Islet of Langerhans (tissue), 1 donor: ENCODE results near the gene ZFAND5.

Source experiments
- FAIRE-seq: peaks from one replicate; lab custom pipeline; 2011; peaks lifted over from hg19 to GRCh38; lab: Jason Lieb, UNC

Gene ZFAND5, protein sequence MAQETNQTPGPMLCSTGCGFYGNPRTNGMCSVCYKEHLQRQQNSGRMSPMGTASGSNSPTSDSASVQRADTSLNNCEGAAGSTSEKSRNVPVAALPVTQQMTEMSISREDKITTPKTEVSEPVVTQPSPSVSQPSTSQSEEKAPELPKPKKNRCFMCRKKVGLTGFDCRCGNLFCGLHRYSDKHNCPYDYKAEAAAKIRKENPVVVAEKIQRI

DNA sequence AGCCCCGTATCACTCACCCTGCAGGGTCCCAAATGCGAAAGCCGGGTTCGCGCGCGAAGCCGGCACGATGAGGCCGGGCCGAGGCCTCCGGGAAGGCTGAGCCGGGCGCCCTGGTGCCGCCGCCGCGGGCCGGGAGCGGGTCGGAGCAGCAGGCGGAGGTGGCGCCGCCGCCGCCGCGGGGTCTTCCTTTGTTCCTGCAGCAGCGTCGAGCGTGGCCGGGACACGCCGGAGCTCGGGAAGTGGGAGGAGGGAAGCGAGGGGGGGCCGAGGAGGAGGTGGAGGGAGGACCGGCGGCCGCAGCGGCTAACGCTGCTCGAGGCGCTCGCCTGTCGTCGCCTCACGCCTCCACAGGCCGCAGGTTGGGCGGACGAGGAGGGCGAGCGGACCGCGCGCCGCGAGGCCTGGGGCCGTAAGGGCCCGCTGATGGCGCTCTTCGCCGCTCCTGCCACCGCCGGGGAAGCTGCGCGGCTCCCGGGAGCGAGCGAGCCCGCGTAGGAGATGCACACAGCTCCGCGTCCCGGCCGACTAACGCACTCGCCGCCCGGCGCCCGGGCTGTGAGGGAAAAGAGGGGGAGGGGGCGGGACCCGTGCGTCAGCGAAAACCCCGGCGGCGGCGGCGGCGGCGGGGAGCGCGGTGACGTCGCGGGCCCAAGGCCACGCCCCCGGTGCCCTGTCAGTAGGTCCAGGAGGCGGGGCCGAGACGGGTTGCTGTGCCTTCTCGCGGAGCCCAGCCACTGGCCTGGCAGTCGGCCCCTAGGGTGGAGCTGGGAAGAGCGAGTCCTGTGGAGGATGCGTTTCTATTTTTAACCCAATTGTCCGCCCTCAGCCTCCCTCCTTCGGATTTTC, at the start of gene ZFAND5:
Gene ZFAND5 (minus strand): TSS at position 530 of the 846 bp plus-strand sequence. CDS start 4,430 bp downstream, outside the sequence.
- FAIRE-seq = peak; percentile 88

DNA sequence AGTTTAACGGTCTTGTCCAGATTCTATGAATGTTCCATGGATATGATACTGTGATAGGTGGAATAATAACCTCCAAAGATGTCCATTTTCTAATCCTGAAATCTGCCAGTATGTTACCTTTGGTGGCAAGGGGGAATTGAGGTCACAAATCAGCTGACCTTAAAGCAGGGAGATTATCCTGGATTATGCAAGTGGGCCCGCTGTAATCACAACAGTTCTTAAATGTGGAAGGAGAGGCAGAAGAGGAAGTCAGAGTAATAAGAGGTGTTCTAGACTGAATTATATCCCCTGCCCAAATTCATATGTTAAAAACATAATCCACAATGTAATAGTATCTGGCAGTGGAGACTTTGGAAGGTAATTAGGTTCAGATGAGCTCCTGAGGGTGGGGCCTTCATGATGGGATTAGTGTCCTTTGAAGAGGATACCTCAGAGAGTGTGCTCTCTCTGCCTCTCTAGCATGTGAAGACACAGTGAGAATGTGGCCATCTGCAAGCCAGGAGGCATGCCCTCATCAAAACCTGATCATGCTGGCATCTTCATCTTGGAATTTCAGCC, 47.6 kb upstream of the ZFAND5 start:
- no peak for FAIRE-seq

DNA sequence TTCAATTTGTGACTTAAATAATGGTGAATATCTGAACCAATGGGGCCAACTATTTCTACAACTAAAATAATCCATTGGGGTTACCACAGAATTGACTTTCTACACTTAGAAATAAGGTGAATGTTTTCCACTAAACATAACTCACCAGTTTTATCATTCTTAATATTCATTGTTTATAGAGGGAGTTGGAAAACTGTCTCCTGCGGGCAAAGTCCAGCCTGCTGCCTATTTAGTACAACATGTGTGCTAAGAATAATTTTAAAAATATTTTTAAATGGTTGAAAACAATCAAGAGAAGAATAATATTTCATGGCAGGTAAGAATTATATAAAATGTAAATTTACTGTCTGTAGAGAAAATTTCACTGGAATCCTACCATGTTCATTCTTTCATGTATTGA, 45.2 kb upstream of the ZFAND5 start:
- peak; percentile 17 for FAIRE-seq

DNA sequence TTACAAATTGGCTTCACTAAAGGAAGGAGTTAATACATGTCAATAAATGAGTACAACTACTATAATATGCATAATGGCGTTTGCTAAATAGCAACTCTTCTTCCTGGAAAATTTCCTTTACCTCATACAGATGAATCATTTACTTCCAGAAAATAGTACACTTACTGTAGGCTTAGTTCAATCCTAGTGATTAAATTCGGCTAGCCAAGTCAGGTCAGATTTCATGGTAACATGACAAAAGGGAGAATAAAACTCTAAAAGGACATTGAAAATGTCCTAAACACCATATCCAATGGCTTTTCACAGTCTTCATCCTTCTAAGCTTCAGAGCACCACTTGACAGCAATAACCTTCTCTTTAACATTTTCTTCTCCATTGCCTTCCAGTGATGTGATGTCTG, 42.1 kb upstream of the ZFAND5 start:
- FAIRE-seq = peak; percentile 33

DNA sequence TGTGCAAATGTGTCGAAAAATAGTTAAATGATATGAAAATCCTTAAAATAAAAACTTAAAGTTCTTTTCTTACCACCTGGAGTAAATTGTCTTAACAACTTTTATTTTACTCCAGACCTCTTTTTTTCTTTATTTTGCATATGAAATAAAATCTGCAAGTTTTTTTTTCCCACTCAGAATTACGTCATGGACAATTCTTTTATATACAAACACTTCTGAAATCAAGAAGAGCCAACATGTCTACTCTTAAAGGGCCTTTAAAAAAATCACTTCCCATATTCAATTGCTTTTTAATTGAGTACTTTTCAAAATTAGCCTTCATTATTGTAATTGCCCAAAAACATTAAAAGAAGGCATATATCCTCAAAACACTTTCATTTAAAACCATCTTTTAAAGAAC, 37.7 kb upstream of the ZFAND5 start:
- no peak for FAIRE-seq

DNA sequence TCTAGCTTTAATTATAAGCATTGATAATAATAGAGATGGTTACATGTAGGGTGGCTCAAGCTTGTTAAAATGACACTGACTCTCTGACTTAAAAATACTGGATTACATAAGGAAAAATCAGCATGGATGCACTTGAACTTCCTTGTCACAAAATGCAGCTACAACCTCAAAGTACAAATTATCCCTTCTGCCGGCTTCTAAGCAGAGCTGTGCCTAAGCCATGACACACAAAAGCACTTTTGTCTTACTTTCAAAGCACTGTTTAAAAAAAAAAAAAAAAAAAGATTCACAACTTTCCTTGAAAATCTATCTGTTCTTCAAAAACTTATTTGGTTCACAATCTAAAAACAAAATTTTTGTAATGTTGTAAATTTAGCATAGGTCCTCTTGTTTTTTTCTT, 36.4 kb upstream of the ZFAND5 start:
- FAIRE-seq = no peak

DNA sequence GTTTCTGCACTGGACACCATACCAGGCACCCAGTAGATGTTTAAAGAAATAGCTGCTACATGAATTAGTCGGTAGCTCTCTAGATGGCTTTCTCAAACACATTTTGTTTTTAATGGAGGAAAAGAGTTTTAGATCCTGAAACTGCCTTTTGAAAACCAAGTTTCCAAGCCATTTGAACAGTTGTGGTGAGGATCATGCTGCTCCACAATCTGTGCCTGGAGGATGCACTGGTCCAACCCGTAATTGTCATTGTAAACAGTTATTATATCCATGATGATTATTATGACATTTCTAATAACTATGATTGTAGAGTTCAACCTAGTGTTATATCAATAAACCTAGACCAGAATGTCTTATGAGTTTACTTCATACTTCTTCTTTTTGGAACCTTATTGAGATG, 35.9 kb upstream of the ZFAND5 start:
- no peak for FAIRE-seq

DNA sequence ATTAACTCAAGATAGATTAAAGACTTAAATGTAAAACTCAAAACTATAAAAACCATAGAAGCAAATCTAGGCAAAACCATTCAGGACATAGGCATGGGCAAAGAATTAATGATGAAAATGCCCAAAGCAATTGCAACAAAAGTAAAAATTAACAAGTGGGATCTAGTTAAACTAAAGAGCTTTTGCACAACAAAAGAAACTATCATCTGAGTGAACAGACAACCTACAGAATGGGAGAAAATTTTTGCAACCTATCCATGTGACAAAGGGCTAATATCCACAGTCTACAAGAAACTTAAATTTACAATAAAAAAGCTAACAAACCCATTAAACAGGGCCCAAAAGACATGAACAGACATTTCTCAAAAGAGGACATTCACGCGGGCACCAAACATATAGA, 34.4 kb upstream of the ZFAND5 start:
- no peak for FAIRE-seq

DNA sequence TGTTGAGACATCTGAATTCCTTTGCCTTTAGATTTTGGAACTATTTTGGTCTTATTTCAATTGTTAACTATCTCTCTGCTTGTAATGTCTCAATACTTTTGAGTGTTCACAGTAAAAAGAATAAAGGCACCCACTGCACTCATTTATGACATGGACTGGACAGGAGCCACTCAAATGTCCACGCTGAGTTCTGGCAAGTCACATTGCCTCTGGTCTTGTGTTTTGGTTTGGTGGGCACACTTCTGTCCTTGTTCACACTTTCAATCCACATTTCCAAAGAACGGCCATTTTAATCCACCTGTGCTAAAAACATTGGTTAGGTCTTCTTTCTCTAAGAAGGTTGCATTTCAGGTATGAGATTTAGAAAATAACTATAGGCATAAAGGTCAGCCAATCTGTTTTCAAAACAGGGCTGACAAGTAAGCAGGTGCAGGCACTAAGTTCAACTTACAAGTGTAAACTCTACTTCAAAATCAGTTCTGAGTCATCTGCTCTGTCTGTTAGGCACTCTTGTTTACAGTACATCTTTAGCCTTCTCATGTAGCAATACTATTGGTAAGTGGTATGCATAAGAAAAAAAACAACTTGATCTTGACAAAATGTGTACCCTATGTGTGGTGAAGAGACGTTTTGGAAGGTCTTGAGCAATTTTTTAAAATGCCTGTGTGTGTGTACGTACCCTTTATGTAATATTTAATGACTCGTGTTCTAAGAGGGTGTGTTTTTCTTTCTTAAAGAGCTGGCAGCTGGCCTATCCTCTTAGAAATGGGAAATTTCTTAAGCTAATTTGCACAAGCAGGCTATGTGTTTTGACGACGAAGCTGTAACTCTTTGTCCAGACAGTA, 31.5 kb upstream of the ZFAND5 start:
- FAIRE-seq = no peak

DNA sequence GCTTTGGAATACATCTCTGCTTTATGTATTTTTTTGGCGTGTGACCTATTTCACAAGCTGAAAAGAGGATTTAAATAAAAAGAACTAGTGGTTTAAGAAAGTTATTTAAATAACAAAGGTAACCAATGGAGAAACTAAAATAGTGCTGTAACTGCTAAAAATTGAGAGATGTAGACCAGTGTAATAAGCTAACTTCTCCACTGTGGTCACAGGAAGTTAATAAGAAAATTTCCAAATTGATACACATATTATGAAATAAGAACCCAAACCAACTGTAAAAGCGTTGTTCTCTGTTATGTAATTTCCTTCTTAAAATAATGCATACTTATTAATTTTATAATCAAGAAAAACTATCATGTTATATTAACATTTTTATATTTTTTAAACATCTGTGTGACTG, 29.1 kb upstream of the ZFAND5 start:
- peak; percentile 68 for FAIRE-seq

DNA sequence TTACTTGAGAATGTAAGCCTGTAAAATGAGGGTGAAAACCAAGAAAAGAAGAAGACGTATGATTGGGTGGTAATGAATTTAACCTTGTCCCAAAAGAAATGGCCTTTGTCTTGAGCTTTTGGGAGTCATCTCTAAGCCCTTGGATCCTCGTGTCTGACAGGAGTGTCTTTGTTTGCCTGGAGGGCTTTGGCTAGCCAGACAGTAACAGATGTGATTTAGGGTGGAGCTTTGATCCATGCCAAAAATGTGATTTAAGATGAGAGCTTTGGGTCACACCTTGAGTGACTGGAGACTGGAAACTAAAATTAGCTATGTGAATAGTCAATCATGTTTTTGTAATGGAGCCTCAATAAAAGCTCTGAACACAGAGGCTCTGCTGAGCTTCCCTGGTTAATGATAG, 25.9 kb upstream of the ZFAND5 start:
- no peak for FAIRE-seq

DNA sequence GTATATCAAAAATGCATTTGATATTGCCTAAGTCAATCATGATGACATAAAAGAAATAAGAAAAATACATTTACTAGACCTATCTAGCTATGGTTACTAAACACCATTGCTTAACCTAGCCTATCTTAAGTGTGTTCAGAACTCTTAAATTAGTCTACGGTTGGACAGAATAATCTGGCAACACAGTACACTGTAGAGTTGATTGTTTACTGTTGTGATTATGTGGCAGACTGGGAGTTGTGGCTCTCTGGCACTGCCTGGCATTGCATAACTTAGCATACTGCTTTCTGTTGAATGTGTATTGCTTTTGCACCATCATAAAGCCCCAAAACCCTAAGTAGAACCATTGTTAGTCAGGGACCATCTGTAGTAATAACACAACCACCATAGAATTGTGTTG, 21.2 kb upstream of the ZFAND5 start:
- FAIRE-seq = no peak

DNA sequence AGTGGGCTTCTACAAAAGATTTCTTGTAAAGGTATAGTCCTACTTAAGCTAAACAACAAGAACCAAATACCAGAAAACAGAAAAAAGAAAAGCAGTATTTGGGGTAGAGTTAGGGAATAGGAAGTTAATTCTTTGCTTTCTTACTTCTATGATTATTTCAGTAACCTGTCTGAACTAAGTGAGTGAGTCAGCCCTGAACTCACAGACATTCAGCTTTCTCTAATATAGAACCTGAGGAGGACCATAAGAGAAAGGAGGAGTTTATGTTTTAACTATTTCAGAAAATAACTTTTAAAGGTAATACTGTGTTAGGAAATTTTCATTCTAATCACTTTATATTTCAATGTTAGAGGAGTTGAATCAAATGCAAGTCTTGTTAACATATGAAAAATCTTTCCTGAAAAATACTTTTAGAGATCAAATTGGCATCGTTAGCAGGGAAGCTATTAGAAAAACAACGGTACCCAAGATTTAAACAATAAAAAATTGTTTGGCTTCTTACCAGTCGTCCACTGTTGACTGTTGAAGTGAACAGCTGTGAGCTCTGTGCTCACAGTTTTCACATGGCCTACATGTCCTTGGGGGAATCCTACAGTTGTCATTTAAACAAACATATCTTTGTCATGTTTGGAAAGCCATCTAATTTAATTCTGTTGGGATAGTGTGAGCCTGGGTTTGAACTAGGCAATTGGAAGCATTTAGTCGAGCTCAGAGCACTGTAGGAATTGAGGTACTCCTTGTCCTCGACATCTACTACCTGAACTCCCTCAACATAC, 19.9 kb upstream of the ZFAND5 start:
- FAIRE-seq = peak; percentile 33

DNA sequence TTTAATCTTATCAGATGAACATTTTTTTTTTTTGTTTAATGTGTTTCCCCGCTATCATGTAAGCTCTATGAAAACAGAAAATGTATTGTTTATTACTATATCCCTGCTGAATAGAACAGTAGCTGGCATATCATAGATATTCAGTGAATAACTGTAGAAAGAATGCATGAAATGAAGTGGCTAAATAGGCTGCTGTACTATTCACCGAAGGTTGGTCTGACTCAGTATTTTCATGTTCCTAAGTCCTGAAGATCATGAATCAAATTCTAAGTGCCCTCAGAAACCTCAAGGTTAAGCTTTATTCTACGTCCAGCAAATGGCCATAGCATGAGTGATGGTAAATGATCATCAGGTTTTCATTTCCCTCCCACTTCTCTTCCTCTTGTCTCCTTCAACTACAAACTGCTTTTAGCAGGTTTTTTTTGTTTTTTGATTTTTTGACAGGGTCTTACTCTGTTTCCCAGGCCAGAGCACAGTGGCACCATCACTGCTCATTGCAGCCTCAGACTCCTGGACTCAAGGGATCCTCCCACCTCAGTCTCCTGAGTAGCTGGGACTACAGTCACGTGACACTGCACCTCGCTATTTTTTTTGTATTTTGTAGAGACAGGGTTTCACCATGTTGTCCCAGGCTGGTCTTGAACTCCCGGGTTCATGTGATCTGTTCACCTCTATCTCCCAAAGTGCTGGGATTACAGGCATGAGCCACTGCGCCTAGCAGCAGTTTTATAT, 19.1 kb upstream of the ZFAND5 start:
- no peak for FAIRE-seq

DNA sequence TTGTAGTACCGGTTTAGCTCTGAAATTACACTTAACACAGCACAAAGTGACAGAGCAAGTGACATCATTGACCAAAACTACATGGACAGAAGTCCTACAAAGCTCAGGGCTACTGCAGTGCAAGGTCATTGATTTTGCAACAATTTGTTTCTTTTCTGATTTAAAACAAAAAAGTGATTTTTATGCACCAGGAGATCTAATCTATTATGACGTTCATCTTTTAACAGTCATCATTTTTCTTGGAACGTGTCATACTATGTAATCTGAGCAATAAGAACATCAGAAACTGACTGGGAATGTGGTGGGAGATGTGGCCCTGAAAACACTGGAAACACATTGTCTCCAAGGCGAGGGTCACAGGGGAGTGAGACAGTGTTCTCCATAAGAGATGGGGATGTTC, 17.4 kb upstream of the ZFAND5 start:
- no peak for FAIRE-seq

DNA sequence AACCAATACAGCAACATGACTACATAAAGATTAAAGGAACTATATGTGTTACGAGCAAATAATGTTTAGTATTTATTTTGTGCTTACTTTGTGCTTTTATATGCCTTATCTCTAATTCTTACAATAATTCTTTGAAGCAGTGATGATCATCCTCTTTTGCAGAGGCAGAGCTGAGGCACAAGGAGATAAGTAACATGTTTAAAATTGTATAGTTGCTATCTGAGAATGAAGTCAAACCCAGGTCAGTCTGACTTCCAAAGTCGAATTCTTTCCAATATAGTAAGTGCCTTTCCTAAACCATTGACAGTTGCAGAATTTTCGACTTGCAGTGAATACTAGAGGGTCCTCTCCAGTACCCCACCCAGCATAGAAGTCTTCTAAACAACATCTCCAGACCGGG, 12.0 kb upstream of the ZFAND5 start:
- FAIRE-seq = no peak

DNA sequence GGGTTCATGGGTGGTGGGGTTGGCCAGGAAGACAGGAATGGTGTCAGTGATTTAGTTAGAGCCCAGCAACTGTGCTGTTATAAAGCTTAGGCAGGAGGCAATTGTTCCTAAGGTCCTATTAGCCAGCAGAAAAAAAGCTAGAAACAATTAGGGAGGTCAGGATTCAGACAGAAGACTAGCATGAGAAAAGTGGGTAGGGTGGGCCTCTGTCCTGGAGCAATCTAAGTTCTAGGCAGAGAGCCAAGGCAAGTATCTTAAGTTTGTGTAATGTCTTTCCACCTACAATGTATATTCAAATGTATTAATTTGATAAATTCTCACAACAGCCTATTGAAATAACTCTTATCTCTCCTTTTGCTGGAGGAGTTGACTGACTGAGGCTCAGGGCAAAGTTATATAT, 6.1 kb upstream of the ZFAND5 start:
- no peak for FAIRE-seq

DNA sequence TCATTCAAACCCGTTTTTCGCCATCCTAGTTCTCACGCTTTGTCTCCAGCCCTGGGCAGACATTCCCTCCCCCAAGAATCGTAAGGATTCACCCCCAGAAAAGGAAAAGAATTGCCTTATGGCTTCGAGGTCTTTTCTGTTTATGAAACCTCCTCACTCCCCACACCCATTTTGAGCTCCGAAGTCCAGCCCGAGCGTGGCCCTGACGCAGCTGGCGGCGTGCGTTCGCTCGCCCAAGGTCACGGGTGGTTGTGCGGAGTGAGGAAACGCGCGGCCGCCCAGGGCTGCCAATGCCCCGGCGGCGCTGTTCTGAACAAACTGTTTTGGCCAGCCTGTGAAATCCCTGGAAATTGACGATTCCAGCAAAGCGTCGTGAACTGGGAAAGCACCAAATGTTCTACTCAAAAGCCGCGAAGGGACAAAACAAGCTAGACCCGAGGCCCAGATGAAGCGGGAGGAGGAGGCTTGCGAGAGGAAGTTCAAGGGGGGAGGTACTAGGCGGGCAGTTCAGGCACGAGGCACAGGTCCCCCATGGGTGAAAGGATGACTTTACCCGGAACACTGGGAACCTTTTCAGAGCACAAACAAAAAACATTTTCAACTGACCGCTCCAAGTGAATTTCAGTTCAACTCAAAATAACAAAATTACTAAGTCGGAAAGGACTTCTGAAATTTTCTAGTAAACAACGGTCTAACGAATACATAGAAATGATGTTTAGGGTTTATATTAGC, 683 bp upstream of the ZFAND5 start:
- peak; percentile 45 for FAIRE-seq

DNA sequence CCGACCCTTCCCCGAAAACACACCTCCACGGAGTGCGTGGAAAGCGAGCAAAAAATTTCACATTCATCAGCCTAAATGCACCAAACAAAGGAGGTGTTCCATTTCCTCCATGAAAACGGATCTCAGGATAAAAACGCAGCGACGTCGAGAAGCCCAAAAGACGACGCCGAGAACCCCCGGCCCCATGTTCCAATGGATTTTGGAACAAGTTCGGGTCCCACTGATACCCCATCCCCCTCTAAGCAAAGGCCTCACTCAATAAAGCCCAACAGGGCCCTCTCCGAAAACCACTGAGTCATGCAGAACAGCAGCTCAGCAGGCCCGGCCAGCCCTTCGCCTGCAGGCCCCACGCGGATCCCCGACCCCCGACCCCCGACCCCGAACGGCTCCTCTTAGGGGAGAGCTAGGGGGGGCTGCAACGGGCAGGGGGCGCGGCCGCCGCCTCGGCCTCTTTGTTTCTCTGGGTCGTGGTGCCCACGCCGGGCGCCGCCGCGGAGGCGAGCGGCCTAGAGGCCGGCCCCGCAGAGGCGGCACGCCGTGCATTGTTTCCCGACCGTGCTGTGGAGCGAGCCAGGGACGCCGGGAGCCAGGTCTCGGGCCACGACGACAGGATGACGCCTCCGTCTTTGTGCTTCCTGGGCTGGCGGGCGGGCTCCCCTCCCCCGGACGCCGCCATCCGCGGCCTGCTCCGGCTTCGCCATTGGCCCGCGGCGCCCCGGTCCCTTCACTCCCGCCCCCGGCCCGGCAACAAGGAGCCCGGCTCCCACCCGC, 915 bp downstream of the ZFAND5 start:
- no peak for FAIRE-seq

DNA sequence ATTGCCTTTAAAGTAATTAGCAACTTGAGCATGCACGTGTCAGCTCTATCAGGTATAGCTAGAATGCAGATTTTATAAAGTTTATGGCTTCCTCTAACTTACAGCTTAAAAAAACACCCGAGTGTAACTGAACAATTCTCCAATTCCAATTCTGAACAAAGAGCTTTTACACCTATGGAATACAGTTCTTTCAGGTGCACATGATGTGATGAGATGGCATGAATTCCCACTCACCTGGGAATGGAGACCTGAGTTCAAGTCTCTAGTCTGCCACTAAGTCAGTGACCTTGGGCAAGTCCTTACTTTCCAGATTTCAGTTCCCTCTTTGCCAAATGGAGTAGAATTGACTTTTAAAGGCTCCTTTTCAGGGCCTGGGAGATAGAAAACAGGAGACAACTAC, 1.8 kb downstream of the ZFAND5 start:
- FAIRE-seq = no peak
